ENCODE results near the gene NSF. TPM values are rescaled to one million over a fixed set of nuclear protein-coding genes. Genes with fewer than 3 reads are reported as not detected.

Gene NSF
- polyA plus RNA-seq, 1 experiment: 86.2 TPM

DNA sequence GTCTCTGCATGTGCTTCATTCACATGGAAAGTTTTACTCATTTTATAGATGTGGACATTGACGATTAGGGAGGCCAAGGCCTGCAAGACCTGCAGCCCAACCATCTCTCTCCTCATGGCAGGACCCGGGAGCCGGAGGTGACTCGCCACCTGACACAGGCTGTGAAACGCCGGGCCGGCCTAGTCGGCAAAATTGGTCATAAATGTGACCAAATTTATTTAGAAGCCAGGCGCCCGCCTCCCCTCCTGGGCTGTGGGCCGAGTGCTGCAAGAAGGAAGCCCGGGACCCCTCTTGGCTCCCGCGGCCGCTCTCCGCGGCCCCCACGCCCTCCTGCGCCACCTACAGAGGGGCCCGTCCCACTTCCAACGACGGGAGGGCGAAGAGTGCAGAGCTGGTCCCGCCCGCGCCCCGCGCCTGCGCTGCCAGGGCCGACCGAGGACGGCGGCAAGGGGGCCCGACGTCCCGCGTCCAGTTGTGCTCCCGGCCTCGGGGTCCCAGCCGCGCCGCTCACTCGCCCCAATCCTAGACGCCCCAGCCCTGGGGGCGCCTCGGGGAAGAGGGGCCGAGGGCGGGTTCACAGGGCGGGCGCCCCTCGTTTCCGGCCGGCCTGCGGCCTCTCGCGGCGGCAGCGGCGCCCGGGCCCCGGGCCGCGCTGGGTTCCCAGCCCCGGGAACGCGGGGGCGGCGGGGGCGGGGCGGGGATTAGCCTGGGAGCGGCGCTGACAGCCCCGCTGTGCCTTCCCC, 180.5 kb downstream of the NSF start:
- Histone ChIP-seq H3K4me3 (ENCODE audit: low read depth, low read length) (peak overlapping the region; percentile 49), H3K27me3 (ENCODE audit: control insufficient read depth, insufficient read depth, low read length) (no peaks in the 10 kb centered on the region), H3K9me3 (ENCODE audit: control insufficient read depth, insufficient read depth, low read length) (no peaks in the 10 kb centered on the region; the same call in 1 of the 2 replicates), H3K27ac (ENCODE audit: low read depth, low read length) (no peak overlapping the region)
- ChIA-PET POLR2A (interaction anchor here (0.7 to 1.0 kb wide), 2 partner anchors 42 to 54 kb away, joined by 3 to 4 read pairs; no protein-coding TSS in a partner anchor), CTCF (no interaction called here)
- DNase-seq (ENCODE audit: low read depth, low spot score): no peak
- TF ChIP-seq, protein P1, sequence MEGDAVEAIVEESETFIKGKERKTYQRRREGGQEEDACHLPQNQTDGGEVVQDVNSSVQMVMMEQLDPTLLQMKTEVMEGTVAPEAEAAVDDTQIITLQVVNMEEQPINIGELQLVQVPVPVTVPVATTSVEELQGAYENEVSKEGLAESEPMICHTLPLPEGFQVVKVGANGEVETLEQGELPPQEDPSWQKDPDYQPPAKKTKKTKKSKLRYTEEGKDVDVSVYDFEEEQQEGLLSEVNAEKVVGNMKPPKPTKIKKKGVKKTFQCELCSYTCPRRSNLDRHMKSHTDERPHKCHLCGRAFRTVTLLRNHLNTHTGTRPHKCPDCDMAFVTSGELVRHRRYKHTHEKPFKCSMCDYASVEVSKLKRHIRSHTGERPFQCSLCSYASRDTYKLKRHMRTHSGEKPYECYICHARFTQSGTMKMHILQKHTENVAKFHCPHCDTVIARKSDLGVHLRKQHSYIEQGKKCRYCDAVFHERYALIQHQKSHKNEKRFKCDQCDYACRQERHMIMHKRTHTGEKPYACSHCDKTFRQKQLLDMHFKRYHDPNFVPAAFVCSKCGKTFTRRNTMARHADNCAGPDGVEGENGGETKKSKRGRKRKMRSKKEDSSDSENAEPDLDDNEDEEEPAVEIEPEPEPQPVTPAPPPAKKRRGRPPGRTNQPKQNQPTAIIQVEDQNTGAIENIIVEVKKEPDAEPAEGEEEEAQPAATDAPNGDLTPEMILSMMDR (IDR thresholded peaks at IDR 0.05; ENCODE audit: low read depth, low read length): no peak

DNA sequence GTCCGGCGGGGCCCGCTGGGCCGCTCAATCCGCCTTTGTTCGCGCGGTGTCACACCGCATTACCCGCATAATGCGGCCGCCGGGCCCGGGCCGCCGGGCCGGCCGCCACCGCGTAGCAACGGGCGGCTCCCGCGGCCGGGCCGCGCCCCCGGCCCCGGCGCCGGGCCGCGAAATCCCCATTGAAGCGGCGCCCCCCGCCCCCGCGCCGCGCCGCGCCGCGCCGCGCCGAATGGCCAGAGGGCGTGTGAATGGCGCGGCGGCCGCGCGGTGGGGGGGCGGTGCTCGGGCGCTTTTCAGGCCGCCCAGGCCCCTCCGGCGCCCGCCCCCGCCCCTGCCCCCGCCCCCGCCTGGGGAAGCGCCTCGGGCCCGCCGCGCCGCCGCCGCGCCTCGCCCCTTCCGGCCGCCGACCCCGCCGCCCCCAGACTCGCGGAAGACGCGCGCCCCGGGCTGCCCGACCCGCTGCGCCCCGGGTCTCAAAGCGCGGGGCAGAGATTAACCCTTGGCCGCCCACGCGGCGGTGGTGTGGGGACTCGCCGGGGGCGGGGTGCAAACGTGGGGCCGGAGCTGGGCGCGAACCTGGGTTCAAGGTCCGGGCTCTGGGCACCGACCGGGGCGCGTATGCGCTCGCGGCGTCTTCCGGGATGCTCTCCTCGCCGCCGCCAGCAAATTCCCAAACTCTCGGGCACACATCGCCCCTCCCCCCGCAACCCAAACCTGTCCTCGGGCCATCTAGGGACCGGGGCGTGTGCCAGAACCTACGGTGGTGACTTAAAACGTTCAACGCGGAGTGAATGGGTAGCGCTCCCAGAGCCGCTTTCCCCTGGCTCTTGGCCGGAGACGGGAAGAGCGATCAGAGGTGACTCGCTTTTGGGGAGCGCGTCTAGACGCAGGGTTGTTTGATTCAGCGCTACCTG, 181.3 kb downstream of the NSF start:
- TF ChIP-seq, protein P1 (IDR thresholded peaks at IDR 0.05; ENCODE audit: low read depth, low read length): no peak

DNA sequence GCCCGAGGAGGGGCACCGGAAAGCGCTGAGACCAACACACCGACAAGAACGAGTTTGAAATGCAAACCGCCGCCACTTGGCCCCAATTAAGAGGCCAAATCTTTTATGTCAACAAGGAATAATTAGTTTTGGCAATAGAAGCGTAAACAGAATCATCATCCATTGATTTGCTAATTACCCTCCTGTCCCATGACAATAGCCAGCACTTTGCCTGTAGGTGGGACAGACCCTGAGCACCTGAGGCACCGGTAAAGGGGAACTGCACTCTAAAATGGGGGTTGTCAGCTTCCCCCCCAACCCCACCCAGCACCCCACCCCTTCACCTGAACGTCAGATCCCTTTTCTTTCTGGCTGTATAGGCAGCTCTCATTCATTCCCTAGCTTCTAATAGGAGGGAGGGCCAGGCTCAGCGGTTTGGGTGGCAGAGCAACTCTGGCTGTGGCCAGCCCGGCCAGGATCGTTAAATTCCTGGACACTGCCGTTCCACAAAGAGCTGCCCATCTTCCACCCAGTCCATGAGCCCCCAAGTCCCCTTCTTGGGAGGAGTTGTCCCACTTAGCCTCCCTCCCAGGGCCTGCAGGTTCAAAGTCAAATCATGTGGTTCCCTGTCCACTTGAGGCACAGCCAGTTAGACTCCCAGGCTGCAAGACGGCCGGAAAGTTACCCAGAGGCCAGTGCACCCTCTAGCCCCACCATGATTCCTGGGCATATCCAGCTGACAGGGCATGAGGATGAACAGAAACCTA, 182.2 kb downstream of the NSF start:
- POLR2A ChIA-PET: interaction anchor here (0.6 kb wide), 1 partner anchor 1625 kb away, joined by 7 read pairs; the partner anchor contains the start of gene HEXIM1
- CTCF ChIA-PET: interaction anchor here (0.6 kb wide), 1 partner anchor 186 kb away, joined by 4 read pairs; no protein-coding TSS in a partner anchor
- no peak for DNase-seq (ENCODE audit: low read depth, low spot score)
- Histone ChIP-seq H3K27ac (ENCODE audit: low read depth, low read length) (no peak overlapping the region), H3K27me3 (ENCODE audit: control insufficient read depth, insufficient read depth, low read length) (peaks cover 3% of the 10 kb centered on the region), H3K4me3 (ENCODE audit: low read depth, low read length) (no peak overlapping the region), H3K9me3 (ENCODE audit: control insufficient read depth, insufficient read depth, low read length) (no peaks in the 10 kb centered on the region; the same call in 1 of the 2 replicates)
- TF ChIP-seq, protein P1 (IDR thresholded peaks at IDR 0.05; ENCODE audit: low read depth, low read length): no peak

More for the DNA sequence above, 181.3 kb downstream of the NSF start:
- DNase-seq (ENCODE audit: low read depth, low spot score): no peak
- H3K27ac ChIP-seq (ENCODE audit: low read depth, low read length): no peak overlapping the region
- no peaks in the 10 kb centered on the region; the same call in 1 of the 2 replicates for H3K9me3 ChIP-seq (ENCODE audit: control insufficient read depth, insufficient read depth, low read length)
- CTCF ChIA-PET: no interaction called here
- H3K4me3 ChIP-seq (ENCODE audit: low read depth, low read length): peak overlapping the region; percentile 52
- peaks cover 3% of the 10 kb centered on the region for H3K27me3 ChIP-seq (ENCODE audit: control insufficient read depth, insufficient read depth, low read length)
- POLR2A ChIA-PET: interaction anchor here (0.6 to 1.0 kb wide), 2 partner anchors 41 to 1624 kb away, joined by 4 to 7 read pairs; partner anchors contain the start of gene HEXIM1

DNA sequence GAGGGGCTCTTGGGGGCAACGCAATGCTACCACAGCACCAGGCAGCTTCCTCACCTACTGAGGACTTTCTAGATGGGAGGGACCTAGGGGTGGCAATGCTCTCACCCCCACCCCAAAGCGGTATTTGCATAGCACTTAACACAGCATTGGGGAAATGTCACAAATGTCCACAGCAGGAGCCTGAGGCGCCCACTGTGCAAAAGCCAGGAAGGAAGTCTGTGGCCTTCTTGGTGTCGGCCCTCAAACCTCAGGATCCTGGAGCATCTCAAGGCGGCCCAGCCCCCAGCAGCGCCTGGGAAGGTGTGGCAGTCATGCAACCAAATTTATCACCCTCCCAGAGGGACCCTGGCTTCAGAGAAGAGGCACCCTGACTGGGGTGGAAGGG, 182.7 kb downstream of the NSF start:
- Histone ChIP-seq H3K9me3 (ENCODE audit: control insufficient read depth, insufficient read depth, low read length) (no peaks in the 10 kb centered on the region; the same call in 1 of the 2 replicates), H3K27me3 (ENCODE audit: control insufficient read depth, insufficient read depth, low read length) (peaks cover 8% of the 10 kb centered on the region), H3K27ac (ENCODE audit: low read depth, low read length) (no peak overlapping the region), H3K4me3 (ENCODE audit: low read depth, low read length) (no peak overlapping the region)
- CTCF ChIA-PET: interaction anchor here (0.6 kb wide), 1 partner anchor 185 kb away, joined by 4 read pairs; no protein-coding TSS in a partner anchor
- no peak for DNase-seq (ENCODE audit: low read depth, low spot score)
- POLR2A ChIA-PET: no interaction called here
- TF ChIP-seq, protein P1 (IDR thresholded peaks at IDR 0.05; ENCODE audit: low read depth, low read length): no peak

Measured in AG04450 (cell line).